Measurements from ENCODE around the gene MAGI2. TPM values are rescaled to one million over a fixed set of nuclear protein-coding genes. Genes with fewer than 3 reads are reported as not detected.

Gene MAGI2
- total RNA-seq, 2 donors from 2014 or later, result 3.9 to 10.5 TPM

DNA sequence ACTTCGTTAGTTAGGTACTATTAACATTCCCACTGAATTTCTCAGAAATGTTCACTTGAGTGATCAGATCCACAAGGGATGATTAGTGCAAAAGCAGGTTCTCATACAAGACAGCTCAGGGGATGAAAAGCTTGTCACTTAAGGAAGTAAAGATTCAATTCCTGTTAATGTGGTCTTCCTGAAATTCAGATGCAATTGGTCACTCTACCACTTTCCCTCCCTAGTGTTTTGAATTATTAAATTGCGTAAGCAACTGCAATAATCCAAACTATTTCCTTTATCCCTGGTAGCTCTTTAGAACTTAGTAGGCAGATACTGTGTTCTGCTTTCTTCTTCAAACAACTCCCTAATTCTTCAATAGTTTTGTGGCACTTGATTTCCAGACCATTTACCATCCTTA lies 121.4 kb downstream of the MAGI2 start:
- Histone ChIP-seq H3K27ac (no peak overlapping the region), H3K9me3 (no peaks in the 10 kb centered on the region), H3K36me3 (replicated peaks in 1 of 2; ENCODE audit: insufficient read depth in 1 of 2, low read depth in 2 of 2) (no peaks in the 10 kb centered on the region), H3K4me3 (no peak overlapping the region), H3K4me1 (no peaks in the 10 kb centered on the region), H3K27me3 (no peaks in the 10 kb centered on the region)
- TF ChIP-seq CTCF (IDR thresholded peaks at IDR 0.05), result no peak
- intact Hi-C loops (cut with DNase I), result no loop called here
- WGBS, 2 donors, result 7 to 10% methylated on average over 2 of the region's 2 CpGs
- DNase-seq (no peak), ATAC-seq (no peak)

- intact Hi-C loops (cut with DNase I), result no loop called here
- no peak overlapping the region for H3K27ac ChIP-seq
- no peaks in the 10 kb centered on the region for H3K9me3 ChIP-seq
- no peaks in the 10 kb centered on the region for H3K36me3 ChIP-seq (replicated peaks in 1 of 2; ENCODE audit: insufficient read depth in 1 of 2, low read depth in 2 of 2)
- DNase-seq (no peak), ATAC-seq (no peak)
- no peaks in the 10 kb centered on the region for H3K27me3 ChIP-seq
- 60 to 63% methylated on average over 4 of the region's 4 CpGs for WGBS, 2 donors
- TF ChIP-seq CTCF (IDR thresholded peaks at IDR 0.05) (no peak), POLR2A (IDR thresholded peaks at IDR 0.05) (no peak)
- H3K4me3 ChIP-seq, result no peak overlapping the region
- no peaks in the 10 kb centered on the region for H3K4me1 ChIP-seq
These were observed 124.0 kb downstream of the MAGI2 start for GRCh38 chr7:79329464-79329863.

GRCh38 chr7:79320741-79321473 lies 132.6 kb downstream of the MAGI2 start:
- 3 to 22% methylated on average over 2 of the region's 2 CpGs for WGBS, 2 donors
- Histone ChIP-seq H3K4me1 (no peaks in the 10 kb centered on the region), H3K4me3 (no peak overlapping the region), H3K27me3 (no peaks in the 10 kb centered on the region), H3K27ac (no peak overlapping the region), H3K36me3 (replicated peaks in 1 of 2; ENCODE audit: insufficient read depth in 1 of 2, low read depth in 2 of 2) (no peaks in the 10 kb centered on the region), H3K9me3 (no peaks in the 10 kb centered on the region)
- intact Hi-C loops (cut with DNase I), result no loop called here
- ATAC-seq (no peak), DNase-seq (no peak)
- TF ChIP-seq CTCF (IDR thresholded peaks at IDR 0.05) (no peak), POLR2A (IDR thresholded peaks at IDR 0.05) (no peak)

GRCh38 chr7:79319369-79319768 lies 134.1 kb downstream of the MAGI2 start:
- Histone ChIP-seq H3K27me3 (no peaks in the 10 kb centered on the region), H3K4me1 (no peaks in the 10 kb centered on the region), H3K9me3 (no peaks in the 10 kb centered on the region), H3K27ac (no peak overlapping the region), H3K4me3 (no peak overlapping the region), H3K36me3 (replicated peaks in 1 of 2; ENCODE audit: insufficient read depth in 1 of 2, low read depth in 2 of 2) (no peaks in the 10 kb centered on the region)
- no peak for DNase-seq
- WGBS, 2 donors, result 40 to 70% methylated on average over 1 of the region's 1 CpG
- no peak for ATAC-seq
- TF ChIP-seq CTCF (IDR thresholded peaks at IDR 0.05) (no peak), POLR2A (IDR thresholded peaks at IDR 0.05) (no peak)
- intact Hi-C loops (cut with DNase I), result no loop called here

DNA sequence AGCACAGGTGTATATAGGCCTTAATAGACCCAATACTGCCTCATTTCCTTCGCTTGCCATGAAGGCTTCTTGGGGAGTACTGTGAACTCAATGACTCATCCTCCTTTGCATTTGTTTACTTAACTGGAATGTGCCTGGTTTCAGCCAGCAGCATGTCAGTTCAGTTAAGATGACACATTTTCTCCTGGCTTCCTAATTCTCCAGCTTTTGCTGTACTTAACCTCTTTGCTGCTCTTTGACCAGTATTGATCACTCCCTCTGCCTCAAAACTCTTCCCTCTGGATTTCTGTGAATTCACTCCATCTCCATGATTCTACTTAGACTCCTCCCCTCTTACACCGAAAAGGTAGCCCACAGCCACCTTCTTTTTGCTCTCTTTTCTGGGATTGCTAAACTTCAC lies 135.7 kb downstream of the MAGI2 start:
- intact Hi-C loops (cut with DNase I), result no loop called here
- H3K27me3 ChIP-seq, result no peaks in the 10 kb centered on the region
- H3K36me3 ChIP-seq (replicated peaks in 1 of 2; ENCODE audit: insufficient read depth in 1 of 2, low read depth in 2 of 2), result no peaks in the 10 kb centered on the region
- WGBS, 2 donors, result 35 to 42% methylated on average over 2 of the region's 2 CpGs
- H3K9me3 ChIP-seq, result no peaks in the 10 kb centered on the region
- TF ChIP-seq CTCF (IDR thresholded peaks at IDR 0.05), result no peak
- TF ChIP-seq POLR2A (IDR thresholded peaks at IDR 0.05), result no peak
- H3K4me1 ChIP-seq, result no peaks in the 10 kb centered on the region
- DNase-seq (no peak), ATAC-seq (no peak)
- no peak overlapping the region for H3K27ac ChIP-seq
- H3K4me3 ChIP-seq, result no peak overlapping the region

All from body of pancreas (tissue), 4 donors.